Stimulated activated CD4-positive, alpha-beta T cell treated with anti-CD3 and anti-CD28 coated beads, Interleukin-4, amount 100 ng/mL, for 4 hours (primary cell): ENCODE results near the gene CPVL.

Source experiments
- DNase-seq, 2 experiments: peaks; one replicate each; pipeline ENCODE4 v3.0.0-alpha.2; 2020

CPVL gene

DNA sequence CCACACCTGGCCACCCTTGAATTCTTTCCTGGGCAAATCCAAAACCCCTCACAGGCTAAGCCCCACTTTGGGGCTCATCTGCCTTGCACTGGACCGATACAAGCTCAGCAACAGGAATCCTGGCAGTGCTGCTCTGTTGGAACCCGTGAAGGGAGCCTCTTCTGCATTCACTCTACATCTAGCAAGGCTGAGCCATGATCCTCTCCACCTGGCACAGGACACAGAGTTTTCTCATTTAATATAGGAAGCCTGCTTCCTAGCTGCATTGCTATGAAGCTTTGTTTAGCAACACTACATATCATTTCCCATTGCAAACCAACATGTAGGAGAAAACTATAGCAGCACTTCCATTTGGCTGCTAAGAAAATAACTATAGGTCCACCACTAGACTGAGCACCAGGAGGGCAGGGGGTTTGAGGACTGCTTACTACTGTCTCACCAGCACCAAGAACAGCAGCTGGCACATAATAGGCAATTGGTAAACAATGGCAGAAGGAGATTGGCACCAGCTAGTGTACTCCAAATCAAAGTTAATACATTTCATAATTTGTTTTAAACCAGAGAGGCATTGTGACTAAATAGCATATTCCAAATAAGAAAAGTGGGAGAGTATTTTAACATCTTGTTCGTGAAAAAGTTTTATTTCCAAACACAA, 56.1 kb downstream of the CPVL start:
- DNase-seq: no peak

- DNase-seq: no peak
Observed at GRCh38 chr7:29087840-29088170, 58.5 kb downstream of the CPVL start.

GRCh38 chr7:29086545-29086944, 59.8 kb downstream of the CPVL start:
- DNase-seq: no peak

- no peak for DNase-seq
Observed at GRCh38 chr7:29084832-29085231, 61.5 kb downstream of the CPVL start.

DNA sequence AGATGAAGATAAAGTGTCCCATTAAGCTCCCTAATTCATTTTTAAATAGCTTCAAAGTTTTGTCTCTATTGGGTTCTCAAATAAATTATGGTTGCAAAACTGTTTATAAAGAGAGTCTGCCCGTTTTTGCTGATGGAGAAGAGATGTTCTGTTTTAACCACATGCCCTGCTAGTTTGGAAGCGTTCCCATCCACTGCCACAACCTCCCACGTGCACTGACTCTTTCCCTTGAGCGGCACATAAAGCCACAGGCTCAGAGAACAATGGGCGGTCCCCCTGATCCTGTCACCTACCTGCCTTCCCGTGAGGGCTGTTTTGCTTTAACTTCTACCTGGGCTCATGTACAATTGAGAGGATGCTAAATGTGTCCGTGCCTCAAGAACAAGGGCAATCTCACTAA, 65.5 kb downstream of the CPVL start:
- no peak for DNase-seq

- no peak for DNase-seq
Observed at GRCh38 chr7:29078311-29079260, 67.8 kb downstream of the CPVL start.

DNA sequence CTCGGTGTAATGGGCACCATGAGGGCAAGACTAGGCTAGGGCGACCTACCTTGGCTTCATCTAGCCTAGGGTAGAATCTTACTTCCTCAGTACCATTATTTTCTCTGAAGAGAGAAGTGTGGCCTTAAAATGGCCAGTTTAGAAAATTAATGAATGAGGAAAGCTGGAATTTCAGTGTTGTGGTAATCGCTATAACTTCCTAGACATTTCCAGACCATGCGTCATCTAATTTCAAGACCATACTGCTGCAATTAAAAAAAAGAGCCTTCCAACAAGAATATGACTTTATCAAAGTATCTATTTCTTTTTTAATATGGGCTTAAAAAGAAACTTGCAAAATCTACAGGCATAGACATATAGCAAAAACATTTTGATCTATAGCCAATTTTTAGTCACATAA, 68.5 kb downstream of the CPVL start:
- DNase-seq: no peak

DNA sequence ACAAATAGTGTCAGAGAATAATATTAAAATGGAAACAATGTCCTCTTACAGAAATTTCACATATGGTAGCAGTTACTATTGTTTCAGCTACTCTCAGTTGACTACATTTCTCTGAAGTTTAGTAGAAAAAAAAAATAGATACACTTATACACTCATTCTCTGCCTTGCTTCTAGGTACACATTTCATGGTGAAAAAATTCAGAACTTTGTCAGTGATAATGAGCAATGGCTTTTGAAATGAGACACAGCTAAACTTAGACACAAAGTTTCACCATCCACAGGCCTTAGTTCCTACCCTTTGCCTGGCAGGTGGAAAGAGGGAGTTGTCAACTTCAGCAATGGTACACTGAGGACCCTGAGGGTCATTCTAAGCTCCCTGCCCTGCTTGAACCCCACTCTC, 69.2 kb downstream of the CPVL start:
- DNase-seq: no peak

GRCh38 chr7:29076631-29077030, 69.7 kb downstream of the CPVL start:
- no peak for DNase-seq

GRCh38 chr7:29075606-29076005, 70.7 kb downstream of the CPVL start:
- DNase-seq: no peak

GRCh38 chr7:29071203-29071874, 75.0 kb downstream of the CPVL start:
- DNase-seq: no peak

GRCh38 chr7:29066641-29067040, 79.7 kb downstream of the CPVL start:
- no peak for DNase-seq

DNA sequence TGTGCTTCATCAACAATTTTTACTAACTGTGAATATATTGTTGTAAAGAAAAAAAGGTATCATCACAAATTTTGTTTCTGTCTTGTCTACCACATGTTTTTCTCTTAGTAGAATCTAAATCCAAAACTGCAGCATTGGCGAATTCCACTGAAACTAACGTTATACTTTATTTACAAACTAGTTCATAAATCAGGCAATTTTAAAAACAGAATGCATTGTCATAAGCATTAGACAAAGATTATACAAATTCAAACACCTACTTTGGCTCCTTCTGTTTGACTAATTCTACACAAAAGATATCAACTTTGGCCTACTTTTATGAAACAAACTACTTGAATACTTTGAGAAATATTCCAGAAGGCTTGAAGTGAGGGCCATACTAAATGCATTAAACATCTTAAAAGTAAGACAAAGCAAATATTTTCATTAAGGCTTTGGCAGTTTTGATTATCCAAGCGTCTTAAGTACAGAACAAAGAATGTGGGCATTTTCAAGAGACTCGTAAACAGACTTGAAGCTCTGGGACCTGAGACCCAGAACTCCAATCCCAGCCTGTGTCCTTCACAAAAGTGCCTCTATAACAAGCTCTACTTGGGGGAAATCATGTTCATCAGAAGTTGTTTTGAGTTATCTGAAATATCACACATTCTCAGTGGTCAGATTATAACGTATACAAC, 81.0 kb downstream of the CPVL start:
- DNase-seq: no peak

DNA sequence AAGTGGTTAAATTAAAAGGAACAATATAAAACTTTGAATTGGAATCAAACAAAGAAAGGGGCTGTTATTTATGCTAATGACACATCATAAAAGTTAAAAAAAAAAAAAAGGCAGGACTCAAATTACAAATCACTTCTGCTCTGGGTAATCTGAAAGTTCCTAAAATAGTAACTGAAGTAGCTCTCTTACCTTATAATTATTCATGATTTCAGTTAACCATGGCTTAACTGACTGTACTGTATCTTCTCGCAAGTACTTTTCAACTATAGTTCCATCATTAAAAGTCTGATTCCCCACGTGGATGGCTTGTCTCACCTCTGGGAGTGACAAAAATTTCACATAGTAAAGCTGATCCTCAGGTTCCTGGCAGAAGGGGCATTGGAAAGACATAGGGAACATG, 82.5 kb downstream of the CPVL start:
- no peak for DNase-seq

DNA sequence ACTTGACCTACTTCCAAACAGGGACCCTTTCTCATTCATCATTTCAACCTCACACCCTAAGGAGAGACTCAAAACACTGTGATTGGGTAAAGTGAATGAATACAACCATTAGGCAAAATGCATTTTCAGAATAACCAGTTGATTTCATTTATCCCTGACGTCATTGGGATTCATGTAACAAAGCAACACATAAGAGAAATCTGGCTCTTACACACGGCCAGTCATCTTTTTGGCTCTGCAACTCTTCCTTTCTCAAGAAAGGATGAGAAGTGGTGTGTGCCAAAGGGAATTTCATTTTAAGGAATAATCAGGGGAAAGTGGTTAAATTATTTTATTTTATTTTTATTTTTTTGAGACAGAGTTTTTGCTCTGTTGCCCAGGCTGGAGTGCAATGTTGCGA, 83.1 kb downstream of the CPVL start:
- no peak for DNase-seq

- no peak for DNase-seq
Observed at GRCh38 chr7:29053105-29053872, 93.0 kb downstream of the CPVL start.

- no peak for DNase-seq
Observed at GRCh38 chr7:29046978-29047377, 99.4 kb downstream of the CPVL start.

- DNase-seq: no peak
Observed at GRCh38 chr7:29045258-29046086, 100.9 kb downstream of the CPVL start.

DNA sequence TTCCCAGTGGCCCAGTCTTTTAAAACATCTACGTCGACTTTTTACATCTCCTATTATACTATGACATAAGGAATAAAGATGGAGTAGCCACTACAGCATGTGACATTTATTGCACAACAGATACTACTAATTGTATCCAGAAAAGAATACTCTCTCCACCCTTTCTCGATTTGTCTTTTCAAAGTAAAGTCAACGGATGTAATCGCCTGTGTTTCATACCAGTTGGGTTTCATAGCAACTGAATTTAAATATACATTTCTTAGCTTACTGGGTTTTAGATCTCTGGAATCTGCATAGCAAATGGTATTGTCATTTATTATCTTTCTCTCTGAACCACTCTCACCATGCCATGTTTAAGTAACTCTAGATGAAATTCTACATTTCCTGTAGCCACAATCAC, 101.8 kb downstream of the CPVL start:
- DNase-seq: no peak

DNA sequence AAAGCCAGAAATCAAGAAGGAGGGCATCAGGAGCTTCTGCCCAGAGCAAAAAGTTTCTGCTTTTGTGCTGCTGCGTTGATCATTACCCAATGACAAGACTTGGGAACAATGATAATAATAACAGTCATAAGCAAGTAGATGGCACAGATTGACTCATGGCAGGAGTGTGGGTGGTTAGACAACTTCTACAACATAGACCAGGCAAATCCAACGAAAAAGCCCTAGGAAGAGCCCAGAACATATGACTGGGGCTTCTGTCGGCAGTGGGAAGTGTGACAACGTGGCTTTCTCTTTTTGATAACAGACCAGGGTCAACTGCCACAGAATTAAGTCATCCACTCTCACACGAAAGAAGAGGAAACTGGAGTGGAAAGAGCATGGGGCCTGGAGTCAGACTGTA, 102.8 kb downstream of the CPVL start:
- DNase-seq: no peak

GRCh38 chr7:29042824-29043231, 103.5 kb downstream of the CPVL start:
- no peak for DNase-seq

GRCh38 chr7:29041991-29042390, 104.3 kb downstream of the CPVL start:
- DNase-seq: no peak
